ENCODE results near the gene PSMA5.
"Not testable (repeated sequence)": the region's sequence is repeated elsewhere in the genome, so short reads cannot be mapped to it uniquely, and the experiment has no call there.

PSMA5 gene

DNA sequence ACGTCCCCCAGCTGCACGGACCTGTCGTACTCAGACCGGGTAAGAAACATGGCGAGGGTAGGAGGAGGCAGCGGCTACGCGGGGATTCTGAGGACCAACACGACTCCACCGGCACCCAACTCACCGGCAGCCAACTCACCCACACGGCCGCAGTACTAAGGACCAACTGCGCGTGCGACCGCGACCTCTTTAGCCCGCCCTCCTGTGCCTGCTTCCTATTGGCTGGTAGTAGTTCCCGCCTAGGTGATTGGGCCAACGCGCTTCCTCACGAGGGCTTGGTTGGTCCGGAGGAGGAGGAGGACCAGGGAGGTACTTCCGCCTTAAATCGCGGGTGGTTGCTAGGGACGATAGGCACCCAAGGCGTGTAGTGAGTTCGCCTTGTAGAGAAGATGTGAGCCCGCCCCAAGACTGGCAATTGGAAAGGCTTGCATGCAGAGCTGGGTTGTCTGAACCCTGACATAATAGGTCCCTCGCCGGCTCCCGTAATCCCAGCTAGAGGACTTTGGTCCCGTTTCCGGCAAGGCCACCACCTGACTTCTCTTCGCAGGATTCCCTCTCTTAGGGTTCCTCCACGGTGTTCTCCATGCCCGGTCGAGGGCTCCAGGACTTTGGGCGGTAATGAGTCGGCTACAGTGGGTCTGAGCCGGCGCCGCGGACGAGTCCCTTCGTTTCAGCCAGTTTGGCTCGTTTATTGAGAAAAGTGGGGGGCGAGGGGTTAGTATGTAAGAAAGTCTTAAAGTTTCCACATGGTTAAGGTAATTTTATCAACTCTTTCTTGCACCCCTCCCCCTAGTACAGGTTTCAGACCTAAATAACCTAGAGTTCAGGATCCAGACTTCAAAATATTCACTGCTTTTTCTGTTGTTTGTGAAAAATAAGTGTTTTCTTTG, at the start of gene PSMA5:
Gene PSMA5 (minus strand): TSS at position 168 of the 890 bp plus-strand sequence. CDS start 118 bp downstream, at position 50.
- DNase-seq (ENCODE audit: low read depth in 2 of 2), result peak; percentile 82 to 87

DNA sequence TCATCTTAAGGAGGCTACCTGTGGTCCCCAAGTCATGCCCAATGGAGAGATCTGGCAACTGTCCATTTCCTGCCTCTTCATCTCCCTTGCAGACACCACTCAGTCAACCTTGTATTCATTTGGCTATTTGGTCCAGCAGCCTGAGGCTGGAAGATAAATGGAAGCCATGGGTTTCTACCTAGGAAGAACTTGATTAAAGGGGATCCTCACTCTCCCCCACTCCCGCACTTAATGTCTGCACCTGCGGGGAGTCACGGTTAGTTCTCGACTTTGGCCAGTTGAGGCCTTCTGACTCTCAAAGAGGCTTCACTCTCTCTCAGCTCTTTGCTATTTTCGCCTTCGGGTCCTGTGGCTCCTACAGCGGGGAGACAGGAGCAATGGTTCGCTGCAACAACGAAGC, 49.0 kb upstream of the PSMA5 start:
- DNase-seq (ENCODE audit: low read depth in 2 of 2), result no peak

DNA sequence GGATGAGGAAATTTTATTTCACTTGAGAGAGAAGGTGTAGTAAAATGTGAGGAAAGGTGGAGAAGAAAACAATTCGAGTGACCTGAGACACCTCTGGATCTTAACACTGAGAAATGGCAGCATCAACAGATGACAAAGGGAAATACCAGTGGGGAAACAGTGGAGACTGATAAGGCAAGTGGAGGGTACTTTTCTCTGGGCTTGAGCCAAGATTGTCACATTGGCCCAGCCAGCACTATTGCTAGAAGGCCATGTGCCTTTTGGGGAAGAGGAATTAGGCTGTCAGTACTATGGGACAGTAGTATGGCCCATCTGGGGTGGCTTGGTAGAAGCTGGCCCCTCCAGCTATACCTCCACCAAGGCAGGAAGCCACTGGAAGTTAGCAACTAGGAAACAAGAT, 48.4 kb upstream of the PSMA5 start:
- no peak for DNase-seq (ENCODE audit: low read depth in 2 of 2)

DNA sequence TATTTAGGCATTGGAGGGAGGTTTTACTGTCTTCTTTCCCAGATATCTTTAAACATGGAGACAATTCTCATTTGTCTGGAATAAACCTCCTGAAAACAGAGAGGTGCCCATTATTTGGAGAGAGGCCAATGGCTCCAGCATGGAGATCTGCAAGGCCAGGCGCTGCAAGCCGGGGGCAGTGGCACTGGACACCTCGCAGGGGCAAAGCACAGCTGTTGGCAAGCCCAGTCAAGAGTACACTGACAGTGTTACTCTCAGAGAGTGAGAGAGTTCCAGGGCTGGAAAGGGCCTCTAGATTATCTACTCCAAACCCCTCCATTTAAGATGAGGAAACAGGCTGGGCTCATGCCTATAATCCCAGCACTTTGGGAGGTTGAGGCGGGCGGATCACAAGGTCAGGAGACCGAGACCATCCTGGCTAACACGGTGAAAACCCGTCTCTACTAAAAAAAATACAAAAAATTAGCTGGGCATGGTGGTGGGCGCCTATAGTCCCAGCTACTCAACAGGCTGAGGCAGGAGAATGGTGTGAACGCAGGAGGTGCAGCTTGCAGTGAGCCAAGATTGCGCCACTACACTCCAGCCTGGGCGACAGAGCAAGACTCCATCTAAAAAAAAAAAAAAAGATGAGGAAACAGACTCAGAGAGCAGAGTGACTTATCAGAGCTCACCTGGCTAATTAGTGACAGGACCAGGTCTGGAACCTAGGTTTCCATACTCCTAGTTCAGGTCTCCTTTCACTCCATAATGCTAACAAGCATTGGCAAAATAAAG, 47.2 kb upstream of the PSMA5 start:
- DNase-seq (ENCODE audit: low read depth in 2 of 2), result not testable (repeated sequence)

DNA sequence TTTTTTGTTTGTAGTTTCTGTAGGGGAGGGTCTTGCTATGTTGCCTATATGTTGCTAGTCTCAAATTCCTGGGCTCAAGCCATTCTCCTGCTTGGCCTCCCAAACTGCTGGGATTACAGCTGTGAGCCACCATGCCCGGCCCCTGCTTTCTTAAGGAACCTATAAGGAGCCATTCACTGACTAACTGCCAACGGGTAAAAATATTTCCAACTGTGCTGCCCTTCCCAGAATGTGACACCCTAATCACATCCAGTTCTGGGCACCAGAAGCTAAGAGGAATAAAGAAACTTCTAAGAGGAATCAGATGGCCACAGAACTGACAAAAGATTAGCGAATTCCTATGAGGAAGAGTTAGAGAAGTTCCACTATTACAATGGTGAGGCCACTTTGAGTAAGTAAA, 46.5 kb upstream of the PSMA5 start:
- no peak for DNase-seq (ENCODE audit: low read depth in 2 of 2)

DNA sequence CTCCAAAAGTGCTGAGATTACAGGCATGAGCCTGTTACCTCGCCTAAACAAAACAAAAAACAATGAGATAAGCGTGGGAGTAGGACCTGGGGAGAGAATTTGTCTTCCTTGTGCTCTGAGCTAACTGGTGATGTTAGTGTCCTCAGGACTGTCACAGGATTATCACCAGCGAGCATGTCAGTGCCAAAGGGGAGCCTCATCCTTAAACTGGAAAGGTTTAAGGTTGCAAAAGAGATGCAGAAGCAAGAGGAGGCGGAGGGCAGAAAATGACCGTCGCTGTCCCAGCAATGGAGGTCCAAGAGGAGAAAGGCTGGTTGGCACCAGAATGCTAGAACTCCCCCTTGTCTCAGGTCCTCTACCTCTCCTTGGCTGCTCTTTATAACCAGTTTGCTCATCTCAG, 44.0 kb upstream of the PSMA5 start:
- DNase-seq (ENCODE audit: low read depth in 2 of 2), result no peak

DNA sequence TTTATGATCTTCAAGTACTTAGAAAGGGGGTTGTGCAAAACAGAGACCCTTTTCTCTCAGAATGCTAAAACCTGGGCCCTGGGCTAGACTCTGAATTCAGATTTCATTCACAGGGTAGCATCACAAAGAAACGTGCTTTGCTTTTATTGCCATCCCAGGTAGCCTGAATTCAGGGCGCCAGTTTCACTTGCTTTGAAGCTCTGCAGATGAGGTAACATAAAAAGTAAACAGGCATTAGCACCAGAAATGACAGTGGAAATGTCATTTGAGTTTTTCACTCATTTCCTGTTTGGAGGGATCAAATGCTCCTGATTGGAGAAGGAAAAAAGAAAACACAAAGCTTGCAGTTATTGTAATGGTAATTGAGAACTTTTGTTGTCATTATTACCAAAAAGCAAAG, 42.7 kb upstream of the PSMA5 start:
- DNase-seq (ENCODE audit: low read depth in 2 of 2), result no peak

DNA sequence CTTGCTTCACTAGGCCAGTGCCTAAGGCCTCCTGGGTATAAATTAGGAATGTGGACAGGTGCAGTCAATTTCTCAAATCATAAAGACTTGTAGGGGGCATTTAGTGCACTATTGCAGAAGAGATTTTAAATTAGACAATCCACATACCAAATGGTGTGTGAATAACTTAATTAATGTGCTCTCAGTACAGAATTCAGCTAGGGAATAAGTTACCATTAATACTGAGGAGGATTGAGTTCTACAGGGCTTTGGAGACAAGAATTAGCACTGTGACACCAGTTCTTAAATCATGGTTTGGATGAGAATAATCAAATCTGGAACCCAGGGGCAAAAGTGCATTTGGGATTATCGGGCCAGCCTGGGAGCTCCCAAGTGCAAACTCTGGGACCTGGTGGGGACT, 41.8 kb upstream of the PSMA5 start:
- no peak for DNase-seq (ENCODE audit: low read depth in 2 of 2)

DNA sequence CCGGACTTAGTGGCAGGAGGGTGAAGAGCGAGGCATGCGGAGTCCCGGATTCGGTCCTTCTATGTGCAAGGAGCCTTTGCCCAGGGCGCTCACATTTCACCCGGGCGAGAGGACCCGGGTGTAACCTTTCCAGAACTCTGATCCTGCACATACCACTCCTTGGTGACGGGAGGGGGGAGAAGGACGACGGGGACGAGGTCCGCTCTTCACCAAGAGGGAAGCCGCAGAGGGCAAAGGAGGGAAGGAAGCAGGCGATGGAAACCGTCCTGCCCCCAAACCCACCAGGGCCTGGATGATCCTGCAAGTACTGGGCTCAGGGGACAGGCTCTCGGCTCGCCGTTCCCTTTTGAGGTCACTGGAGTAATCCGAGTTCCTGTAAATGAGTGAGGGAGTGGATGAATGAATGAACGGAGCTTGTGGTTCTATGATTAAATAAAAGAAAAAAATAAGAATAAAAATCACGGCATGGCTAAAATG, 41.1 kb upstream of the PSMA5 start:
- no peak for DNase-seq (ENCODE audit: low read depth in 2 of 2)

DNA sequence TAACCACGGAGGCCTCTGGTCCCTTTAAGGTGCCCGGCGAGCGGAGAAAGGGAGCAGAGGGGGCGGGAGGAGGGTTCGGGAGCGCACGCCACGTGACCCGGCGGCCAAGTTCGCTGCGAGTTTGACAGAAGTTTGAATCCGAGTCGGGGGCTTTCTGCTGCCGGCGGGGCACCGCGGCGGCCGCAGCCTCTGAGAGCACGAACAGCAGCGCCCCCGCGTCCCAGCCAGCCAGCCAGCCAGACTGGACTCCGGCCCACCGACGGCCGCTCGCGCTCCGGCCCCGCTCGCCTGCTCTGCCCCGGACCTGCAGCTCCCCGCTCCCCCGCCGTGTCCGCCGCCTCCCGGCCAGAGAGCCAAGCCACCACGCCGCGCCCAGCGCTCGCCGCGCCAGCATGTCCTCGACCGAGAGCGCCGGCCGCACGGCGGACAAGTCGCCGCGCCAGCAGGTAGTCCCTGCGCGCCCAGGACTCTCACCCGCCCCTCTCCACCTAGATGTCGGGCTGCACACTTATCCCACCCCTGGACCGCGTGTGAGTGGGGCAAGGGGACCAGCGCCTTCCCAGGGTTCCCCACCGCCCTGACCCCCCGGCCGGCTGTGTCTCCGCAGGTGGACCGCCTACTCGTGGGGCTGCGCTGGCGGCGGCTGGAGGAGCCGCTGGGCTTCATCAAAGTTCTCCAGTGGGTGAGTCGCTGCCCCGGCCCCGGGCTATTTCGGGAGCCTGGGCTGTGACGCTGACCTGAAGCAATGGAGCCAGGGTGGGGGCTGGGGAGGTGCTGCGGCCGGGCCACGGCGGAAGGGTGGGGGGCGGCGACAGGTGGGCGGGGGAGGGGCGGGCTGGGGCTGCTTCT, 40.4 kb upstream of the PSMA5 start, which contains the start of gene SYPL2:
Gene SYPL2 (plus strand): TSS at position 95 of the 849 bp plus-strand sequence. CDS start 298 bp downstream, at position 393.
- DNase-seq (ENCODE audit: low read depth in 2 of 2), result peak in 1 of 2 donors; percentile 19

DNA sequence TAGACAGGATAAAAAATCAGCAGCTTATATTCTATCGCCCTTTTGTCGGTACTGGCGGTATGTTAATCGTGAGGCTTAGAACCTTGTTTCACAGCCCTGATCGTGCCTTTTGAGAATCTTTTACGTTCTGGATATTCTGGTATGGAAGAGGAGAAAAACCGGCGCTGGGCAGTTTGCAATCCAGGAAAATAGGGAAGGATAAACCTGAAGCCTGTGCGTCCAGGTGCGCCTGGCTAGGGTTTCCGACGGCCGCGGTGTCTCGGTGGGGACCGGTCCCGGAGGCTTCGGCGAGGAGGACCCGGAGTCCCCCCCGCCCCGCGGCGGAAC, 39.8 kb upstream of the PSMA5 start:
- DNase-seq (ENCODE audit: low read depth in 2 of 2), result no peak

DNA sequence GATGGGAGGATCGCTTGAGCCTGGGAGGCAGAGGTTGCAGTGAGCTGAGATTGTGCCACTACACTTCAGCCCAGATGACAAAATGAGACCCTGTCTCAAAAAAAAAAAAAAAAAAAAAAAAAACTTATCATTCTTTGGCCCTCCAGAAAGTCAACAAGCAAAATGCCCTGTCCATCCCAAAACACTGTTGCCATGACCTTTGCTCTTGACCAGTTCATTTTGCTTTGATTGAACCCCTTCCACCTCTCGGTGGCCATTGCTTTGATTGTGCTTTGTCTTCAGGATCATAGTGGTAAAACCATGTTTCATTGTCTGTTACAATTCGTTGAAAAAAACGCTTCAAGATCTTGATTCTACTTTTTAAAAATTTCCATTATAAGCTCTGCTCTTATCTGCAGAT, 31.6 kb upstream of the PSMA5 start:
- no peak for DNase-seq (ENCODE audit: low read depth in 2 of 2)

DNA sequence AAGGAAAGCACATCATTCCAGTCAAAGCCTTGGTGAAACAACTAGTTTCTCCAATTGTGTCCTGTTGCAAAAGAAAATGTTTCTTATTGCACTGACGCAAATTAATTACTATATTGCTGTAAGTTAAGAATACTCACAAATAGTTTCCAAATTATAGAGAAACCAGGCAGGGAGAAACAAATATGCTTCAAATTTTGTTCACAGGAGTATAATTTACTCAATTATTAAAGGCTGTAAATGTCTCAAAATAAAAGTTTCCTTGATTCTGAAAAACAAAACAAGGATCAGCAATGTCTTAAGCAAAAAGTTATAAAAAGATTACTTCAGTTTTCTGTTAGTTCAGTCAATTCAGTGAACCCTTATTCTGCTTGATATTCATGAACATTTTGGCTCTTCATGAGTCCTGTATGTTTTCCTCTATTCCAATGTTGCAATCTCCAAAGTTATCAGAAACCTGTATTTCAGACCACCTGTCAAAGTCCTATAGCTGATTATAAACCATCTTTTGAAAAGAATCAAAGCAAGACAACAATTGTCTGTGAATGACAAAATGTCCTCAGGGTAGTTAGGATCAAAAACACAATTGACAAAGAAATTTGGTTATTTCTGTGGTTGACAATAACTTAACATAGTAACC, 28.4 kb upstream of the PSMA5 start:
- DNase-seq (ENCODE audit: low read depth in 2 of 2), result no peak

DNA sequence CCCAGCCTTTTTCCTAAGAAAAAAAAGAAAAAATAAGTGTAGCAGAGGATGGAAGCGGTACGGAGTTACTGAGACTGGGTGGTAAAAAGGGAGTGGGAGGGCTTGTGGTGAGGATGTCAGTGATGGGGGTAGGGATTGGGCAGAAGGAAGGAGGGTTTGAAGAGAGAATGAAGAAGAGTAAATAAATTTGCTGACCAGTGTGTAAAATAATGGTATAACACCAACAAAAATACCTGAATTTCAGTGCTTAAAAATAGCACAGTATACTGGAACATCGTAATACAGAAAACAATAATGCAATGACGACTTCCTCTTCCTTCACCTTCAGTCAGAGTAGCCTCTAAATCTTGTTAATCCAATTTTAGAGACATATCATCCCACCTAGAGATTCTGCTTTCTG, 21.3 kb upstream of the PSMA5 start:
- no peak for DNase-seq (ENCODE audit: low read depth in 2 of 2)

DNA sequence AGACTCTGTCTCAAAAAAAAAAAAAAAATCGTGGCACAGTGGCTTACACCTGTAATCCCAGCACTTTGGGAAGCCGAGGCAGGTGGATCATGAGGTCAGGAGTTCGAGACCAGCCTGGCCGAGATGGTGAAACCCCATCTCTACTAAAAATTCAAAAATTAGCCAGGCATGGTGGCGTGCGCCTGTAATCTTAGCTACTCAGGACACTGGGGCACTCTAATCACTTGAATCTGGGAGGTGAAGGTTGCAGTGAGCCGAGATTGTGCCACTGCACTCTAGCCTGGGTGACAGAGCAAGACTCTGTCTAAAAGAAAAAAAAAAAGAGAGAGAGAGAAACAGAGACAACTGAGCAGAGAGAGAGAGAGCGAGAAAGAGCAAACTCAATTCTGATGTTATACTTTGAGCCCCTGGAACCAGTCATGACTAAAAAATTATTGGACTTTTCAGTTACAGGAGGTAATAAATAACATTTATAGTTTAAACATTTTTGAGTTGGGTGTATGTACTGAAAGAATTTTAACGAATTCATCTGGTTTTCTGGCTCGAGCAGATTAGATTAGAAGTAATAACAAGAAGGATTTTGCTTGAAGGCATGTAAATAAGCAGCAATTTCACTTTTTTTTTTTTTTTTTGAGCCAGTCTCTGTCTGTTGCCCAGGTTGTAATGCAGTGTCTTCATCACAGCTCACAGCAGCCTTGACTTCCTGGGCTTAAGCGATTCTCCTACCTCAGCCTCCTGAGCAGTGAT, 19.9 kb upstream of the PSMA5 start:
- DNase-seq (ENCODE audit: low read depth in 2 of 2), result not testable (repeated sequence)

DNA sequence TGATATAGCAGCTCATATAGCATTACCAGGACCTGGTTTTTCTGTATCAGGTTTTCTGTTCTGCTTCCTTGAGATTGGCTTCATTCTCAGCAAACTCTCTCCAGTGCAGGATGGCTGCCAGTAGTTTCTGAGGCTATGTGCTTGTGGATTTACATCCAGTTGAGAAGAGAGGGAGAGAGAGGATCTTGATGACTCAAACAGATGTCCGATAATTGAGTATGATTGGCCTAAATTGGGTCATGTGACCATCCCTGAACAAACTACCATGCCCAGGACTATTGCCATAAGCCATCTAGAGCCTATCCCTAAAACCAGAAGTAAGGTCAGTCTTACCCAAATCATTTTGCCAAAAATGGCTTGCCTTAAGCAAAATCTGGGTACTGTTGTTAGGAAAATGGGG, 18.1 kb upstream of the PSMA5 start:
- DNase-seq (ENCODE audit: low read depth in 2 of 2), result no peak

DNA sequence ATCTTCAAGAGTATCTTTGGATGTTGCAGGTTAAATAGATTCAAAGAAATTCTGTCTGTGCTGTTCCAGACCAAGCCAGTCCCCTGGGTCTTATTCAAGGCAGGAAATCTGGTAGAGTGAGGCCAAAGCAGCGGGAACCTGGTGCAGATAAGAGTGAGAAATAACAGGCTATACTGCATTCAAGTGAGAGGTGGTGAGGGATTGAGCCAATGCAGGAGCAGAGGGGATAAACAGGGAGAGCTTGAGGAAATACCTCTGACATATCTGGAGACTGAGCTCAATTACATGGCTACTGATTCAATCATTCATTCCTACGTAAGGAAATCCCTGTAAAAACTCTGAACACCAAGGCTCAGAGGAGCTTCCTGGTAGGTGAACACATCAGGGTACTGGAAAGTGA, 17.2 kb upstream of the PSMA5 start:
- DNase-seq (ENCODE audit: low read depth in 2 of 2), result no peak

DNA sequence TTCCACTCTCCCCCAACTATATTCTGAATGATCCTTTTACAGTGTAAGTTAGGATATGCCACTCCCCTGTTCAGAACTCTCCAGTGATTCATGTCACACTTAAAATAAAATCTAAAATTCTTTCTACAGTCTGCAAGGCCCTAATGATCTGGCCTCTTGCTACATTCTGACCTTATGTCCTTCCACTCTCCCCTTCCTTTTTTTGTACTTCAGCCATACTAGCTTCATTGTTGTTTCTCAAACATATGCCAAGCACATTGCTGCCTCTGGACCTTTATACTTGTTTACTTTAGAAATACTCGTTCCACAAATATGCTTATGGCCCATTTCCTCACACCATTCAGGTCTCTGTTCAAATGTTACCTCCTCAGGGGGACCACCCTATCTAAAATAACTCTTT, 14.8 kb upstream of the PSMA5 start:
- no peak for DNase-seq (ENCODE audit: low read depth in 2 of 2)

DNA sequence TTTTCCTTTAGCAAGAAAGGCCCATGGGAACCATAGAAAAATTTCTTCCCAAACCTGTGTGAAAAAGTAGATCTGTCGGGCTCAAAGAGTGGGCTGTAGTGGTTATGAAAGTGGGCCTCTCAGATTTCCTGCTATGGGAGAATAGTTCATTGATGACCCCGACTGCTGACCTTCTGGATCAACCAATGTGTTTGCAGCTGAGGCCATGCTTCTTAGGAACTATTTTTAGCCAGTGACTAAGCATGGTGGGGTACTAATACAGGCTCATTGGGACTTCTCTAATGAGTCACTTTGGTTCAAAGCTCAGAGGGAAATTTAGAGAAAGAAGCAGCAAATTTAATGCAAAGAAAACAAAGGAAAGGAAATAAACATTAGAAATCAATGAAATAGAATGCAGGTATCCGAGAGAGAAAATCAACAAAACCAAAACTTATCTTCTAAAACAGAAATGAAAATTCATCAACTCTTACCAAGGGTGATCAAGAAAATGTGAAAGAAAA, 12.6 kb upstream of the PSMA5 start:
- DNase-seq (ENCODE audit: low read depth in 2 of 2), result no peak

DNA sequence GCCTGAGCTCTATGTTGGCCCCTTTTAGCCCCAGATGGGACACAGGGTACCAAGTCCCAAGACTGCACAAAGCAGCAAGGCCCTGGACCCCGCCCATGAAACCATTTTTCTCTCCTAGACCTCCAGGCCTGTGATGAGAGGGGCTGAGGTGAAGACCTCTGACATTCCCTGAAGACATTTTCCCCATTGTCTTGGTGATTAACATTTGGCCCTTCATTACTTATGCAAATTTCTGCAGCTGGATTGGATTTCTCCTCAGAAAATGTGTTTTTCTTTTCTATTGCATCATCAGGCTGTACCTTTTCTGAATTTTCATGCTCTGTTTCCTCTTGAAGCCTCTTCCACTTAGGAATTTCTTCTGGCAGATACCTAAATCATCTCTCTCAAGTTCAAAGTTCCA, 8.2 kb upstream of the PSMA5 start:
- no peak for DNase-seq (ENCODE audit: low read depth in 2 of 2)

DNA sequence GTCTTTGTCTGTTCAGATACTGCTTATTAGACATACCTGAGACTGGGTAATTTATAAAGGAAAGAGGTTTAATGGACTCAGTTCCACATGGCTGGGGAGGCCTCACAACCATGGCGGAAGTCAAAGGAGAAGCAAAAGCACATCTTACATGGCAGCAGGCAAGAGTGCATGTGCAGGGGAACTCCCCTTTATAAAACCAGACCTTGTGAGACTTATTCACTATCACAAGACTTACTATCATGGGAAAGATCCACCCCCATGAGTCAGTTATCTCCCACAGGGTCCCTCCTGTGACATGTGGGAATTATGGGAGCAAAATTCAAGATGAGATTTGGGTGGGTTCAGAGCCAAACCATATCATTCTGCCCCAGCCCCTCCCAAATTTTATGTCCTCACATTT, 7.1 kb upstream of the PSMA5 start:
- no peak for DNase-seq (ENCODE audit: low read depth in 2 of 2)
